ENCODE results near the gene ZNF202. TPM values are rescaled to one million over a fixed set of nuclear protein-coding genes. Genes with fewer than 3 reads are reported as not detected.

ZNF202 gene
- total RNA-seq, 1 experiment from 2014 or later, result 14.6 TPM

DNA sequence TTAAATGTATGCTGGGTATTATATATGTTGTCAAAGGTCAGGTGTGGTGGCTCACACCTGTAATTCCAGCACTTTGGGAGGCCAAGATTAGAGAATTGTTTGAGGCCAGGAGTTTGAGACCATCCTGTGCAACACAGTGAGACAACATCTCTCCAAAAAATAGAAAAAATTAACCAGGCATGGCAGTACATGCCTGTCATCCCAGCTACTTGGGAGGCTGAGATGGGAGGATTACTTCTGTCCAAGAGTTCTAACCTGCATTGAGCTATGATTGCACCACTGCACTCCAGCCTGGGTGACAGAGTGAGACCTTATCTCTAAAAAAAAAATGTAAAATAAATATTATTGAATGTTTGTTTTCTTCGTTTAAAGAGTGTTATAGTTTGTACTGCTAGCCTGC lies 24.1 kb upstream of the ZNF202 start:
- Histone ChIP-seq H3K36me3 (ENCODE audit: low read depth, low read length) (no peaks in the 10 kb centered on the region), H3K27me3 (ENCODE audit: low read length) (peaks cover 36% of the 10 kb centered on the region), H3K9me2 (replicated peaks; ENCODE audit: low read length) (no peaks in the 10 kb centered on the region), H3K9ac (ENCODE audit: low read length) (no peak overlapping the region), H3K4me2 (ENCODE audit: low read length) (no peak overlapping the region), H3K4me3 (ENCODE audit: low read length) (no peak overlapping the region), H3K9me3 (ENCODE audit: low read length) (no peaks in the 10 kb centered on the region; the same call in 1 of the 2 replicates), H3F3A (ENCODE audit: low read length, unreplicated experiment) (no peaks in the 10 kb centered on the region), H3K27ac (ENCODE audit: low read length) (no peak overlapping the region), H3K4me1 (ENCODE audit: insufficient read depth, low read length) (no peaks in the 10 kb centered on the region), H4K20me1 (ENCODE audit: low read length) (no peaks in the 10 kb centered on the region), H2AFZ (ENCODE audit: low read length) (no peak overlapping the region), H3K79me2 (ENCODE audit: low read length) (no peaks in the 10 kb centered on the region)
- DNase-seq (no peak), ATAC-seq (no peak)
- POLR2A ChIA-PET (ENCODE audit: unreplicated experiment), result no interaction called here
- TF ChIP-seq, protein P1, sequence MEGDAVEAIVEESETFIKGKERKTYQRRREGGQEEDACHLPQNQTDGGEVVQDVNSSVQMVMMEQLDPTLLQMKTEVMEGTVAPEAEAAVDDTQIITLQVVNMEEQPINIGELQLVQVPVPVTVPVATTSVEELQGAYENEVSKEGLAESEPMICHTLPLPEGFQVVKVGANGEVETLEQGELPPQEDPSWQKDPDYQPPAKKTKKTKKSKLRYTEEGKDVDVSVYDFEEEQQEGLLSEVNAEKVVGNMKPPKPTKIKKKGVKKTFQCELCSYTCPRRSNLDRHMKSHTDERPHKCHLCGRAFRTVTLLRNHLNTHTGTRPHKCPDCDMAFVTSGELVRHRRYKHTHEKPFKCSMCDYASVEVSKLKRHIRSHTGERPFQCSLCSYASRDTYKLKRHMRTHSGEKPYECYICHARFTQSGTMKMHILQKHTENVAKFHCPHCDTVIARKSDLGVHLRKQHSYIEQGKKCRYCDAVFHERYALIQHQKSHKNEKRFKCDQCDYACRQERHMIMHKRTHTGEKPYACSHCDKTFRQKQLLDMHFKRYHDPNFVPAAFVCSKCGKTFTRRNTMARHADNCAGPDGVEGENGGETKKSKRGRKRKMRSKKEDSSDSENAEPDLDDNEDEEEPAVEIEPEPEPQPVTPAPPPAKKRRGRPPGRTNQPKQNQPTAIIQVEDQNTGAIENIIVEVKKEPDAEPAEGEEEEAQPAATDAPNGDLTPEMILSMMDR (conservative IDR thresholded peaks at IDR 0.05; ENCODE audit: low read depth, low read length), result no peak
- TF ChIP-seq EZH2phosphoT487 (IDR thresholded peaks at IDR 0.05; ENCODE audit: borderline replicate concordance, low read length), result no peak
- TF ChIP-seq EZH2 (IDR thresholded peaks at IDR 0.05; ENCODE audit: low read length, unreplicated experiment), result no peak
- BruUV-seq (replicated peaks), result no TSS peak
- CTCF ChIA-PET, result no interaction called here
- intact Hi-C loops (cut with micrococcal nuclease), result no loop called here

DNA sequence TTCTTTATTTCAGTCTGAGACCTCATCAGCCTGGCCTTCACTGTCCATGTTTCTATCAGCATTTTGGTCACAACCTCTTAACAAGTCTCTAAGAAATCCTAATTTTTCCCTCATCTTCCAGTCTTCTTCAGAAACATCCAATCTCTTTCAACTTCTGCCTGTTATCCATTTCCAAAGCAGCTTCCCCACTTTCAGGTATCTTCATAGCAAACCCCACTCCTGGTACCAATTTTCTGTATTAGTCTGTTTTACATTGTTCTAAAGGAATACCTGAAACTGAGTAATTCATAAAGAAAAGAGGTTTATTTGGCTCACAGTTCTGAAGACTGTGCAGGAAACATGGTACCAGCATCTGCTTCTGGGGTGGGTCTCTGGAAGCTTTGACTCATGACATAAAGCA lies 21.0 kb upstream of the ZNF202 start:
- ATAC-seq (no peak), DNase-seq (no peak)
- no peaks in the 10 kb centered on the region; the same call in 1 of the 2 replicates for H3K9me3 ChIP-seq (ENCODE audit: low read length)
- H3F3A ChIP-seq (ENCODE audit: low read length, unreplicated experiment), result no peaks in the 10 kb centered on the region
- peaks cover 42% of the 10 kb centered on the region for H3K27me3 ChIP-seq (ENCODE audit: low read length)
- no peaks in the 10 kb centered on the region for H4K20me1 ChIP-seq (ENCODE audit: low read length)
- H2AFZ ChIP-seq (ENCODE audit: low read length), result no peak overlapping the region
- no peaks in the 10 kb centered on the region for H3K9me2 ChIP-seq (replicated peaks; ENCODE audit: low read length)
- ChIA-PET POLR2A (ENCODE audit: unreplicated experiment) (no interaction called here), CTCF (no interaction called here)
- no peak overlapping the region for H3K4me3 ChIP-seq (ENCODE audit: low read length)
- no peak overlapping the region for H3K4me2 ChIP-seq (ENCODE audit: low read length)
- H3K9ac ChIP-seq (ENCODE audit: low read length), result no peak overlapping the region
- no peaks in the 10 kb centered on the region for H3K36me3 ChIP-seq (ENCODE audit: low read depth, low read length)
- H3K27ac ChIP-seq (ENCODE audit: low read length), result no peak overlapping the region
- no peak for TF ChIP-seq EZH2 (IDR thresholded peaks at IDR 0.05; ENCODE audit: low read length, unreplicated experiment)
- no peak for TF ChIP-seq EZH2phosphoT487 (IDR thresholded peaks at IDR 0.05; ENCODE audit: borderline replicate concordance, low read length)
- TF ChIP-seq, protein P1 (conservative IDR thresholded peaks at IDR 0.05; ENCODE audit: low read depth, low read length), result no peak
- intact Hi-C loops (cut with micrococcal nuclease), result no loop called here
- BruUV-seq (replicated peaks), result no TSS peak
- no peaks in the 10 kb centered on the region for H3K79me2 ChIP-seq (ENCODE audit: low read length)
- no peaks in the 10 kb centered on the region for H3K4me1 ChIP-seq (ENCODE audit: insufficient read depth, low read length)

DNA sequence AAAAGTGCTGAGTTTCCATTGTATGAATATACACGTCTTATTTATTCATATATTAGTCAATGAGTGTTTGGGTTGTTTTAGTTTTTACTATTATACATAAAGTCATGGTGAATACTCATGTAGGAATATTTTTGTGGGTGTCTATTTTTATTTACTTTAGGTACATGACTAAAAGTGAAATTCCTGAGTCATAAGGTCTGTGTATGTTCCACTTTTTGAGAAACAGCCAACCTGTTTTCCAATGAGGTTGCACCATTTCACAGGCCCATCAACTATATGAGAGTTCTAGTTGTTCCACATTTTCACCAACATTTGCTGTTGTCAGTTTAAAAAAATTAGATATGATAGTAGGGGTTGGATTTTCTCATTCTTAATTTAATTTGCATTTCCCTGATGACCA lies 19.4 kb upstream of the ZNF202 start:
- no peak overlapping the region for H3K4me2 ChIP-seq (ENCODE audit: low read length)
- no peaks in the 10 kb centered on the region for H3K4me1 ChIP-seq (ENCODE audit: insufficient read depth, low read length)
- H3K4me3 ChIP-seq (ENCODE audit: low read length), result no peak overlapping the region
- intact Hi-C loops (cut with micrococcal nuclease), result no loop called here
- H2AFZ ChIP-seq (ENCODE audit: low read length), result no peak overlapping the region
- no peak for DNase-seq
- CTCF ChIA-PET, result no interaction called here
- no peak overlapping the region for H3K9ac ChIP-seq (ENCODE audit: low read length)
- H3K27me3 ChIP-seq (ENCODE audit: low read length), result peaks cover 46% of the 10 kb centered on the region
- BruUV-seq (replicated peaks), result no TSS peak
- H3K79me2 ChIP-seq (ENCODE audit: low read length), result no peaks in the 10 kb centered on the region
- no peak for ATAC-seq
- TF ChIP-seq EZH2 (IDR thresholded peaks at IDR 0.05; ENCODE audit: low read length, unreplicated experiment), result no peak
- TF ChIP-seq, protein P1 (conservative IDR thresholded peaks at IDR 0.05; ENCODE audit: low read depth, low read length), result no peak
- no peaks in the 10 kb centered on the region; the same call in 1 of the 2 replicates for H3K9me3 ChIP-seq (ENCODE audit: low read length)
- no peaks in the 10 kb centered on the region for H3K36me3 ChIP-seq (ENCODE audit: low read depth, low read length)
- no peak overlapping the region for H3K27ac ChIP-seq (ENCODE audit: low read length)
- H3K9me2 ChIP-seq (replicated peaks; ENCODE audit: low read length), result no peaks in the 10 kb centered on the region
- POLR2A ChIA-PET (ENCODE audit: unreplicated experiment), result no interaction called here
- H4K20me1 ChIP-seq (ENCODE audit: low read length), result no peaks in the 10 kb centered on the region
- H3F3A ChIP-seq (ENCODE audit: low read length, unreplicated experiment), result no peaks in the 10 kb centered on the region
